GM12892 (cell line): ENCODE measurements around the gene PTPRZ1.

Source experiments
- POLR2A ChIP-seq: IDR thresholded peaks from 2 replicates; pipeline ENCODE4 v1.6.1; 2011; ENCODE audit warnings: low read depth, low read length, control low read depth
- POLR2AphosphoS5 ChIP-seq: IDR thresholded peaks from 2 replicates; pipeline ENCODE4 v1.6.1; 2011; ENCODE audit warnings: low read depth, low read length, control low read depth
- TAF1 ChIP-seq: IDR thresholded peaks from 2 replicates; pipeline ENCODE4 v1.6.1; 2011; ENCODE audit warnings: low read depth, mild to moderate bottlenecking, control low read depth, low read length, borderline replicate concordance

- no peak for TF ChIP-seq POLR2A
- no peak for TF ChIP-seq TAF1
- no peak for TF ChIP-seq POLR2AphosphoS5
These were observed 25.9 kb upstream of the PTPRZ1 start for GRCh38 chr7:121847041-121847440.
